Aorta (tissue), 5 donors: ENCODE results near the gene EPSTI1. TPM values are rescaled to one million over a fixed set of nuclear protein-coding genes. Genes with fewer than 3 reads are reported as not detected.

Experiments used
- ATAC-seq: fragments of 200-7000 bp; cut with Tn5 transposase; one replicate; pipeline ENCODE4 v1.9.1; 2022; ENCODE audit warnings: moderate library complexity; ENCODE audit not compliant: low FRiP score
- DNase-seq, 2 donors: peaks; one replicate each; pipeline ENCODE4 v3.0.0-alpha.2; 2020
- H3K27ac ChIP-seq, 2 donors: one replicate each; pipeline ENCODE4 v1.5.1; 2013; ENCODE audit warnings: low read length in 2 of 2, mild to moderate bottlenecking in 2 of 2, moderate library complexity in 2 of 2, control low read depth in 1 of 2, inconsistent platforms in 1 of 2, low read depth in 1 of 2
- H3K27me3 ChIP-seq, 2 donors: one replicate each; pipeline ENCODE4 v1.6.1; 2013; ENCODE audit warnings: control low read depth in 1 of 2, low read length in 1 of 2, mild to moderate bottlenecking in 1 of 2, moderate library complexity in 1 of 2; ENCODE audit not compliant: insufficient read depth in 2 of 2, control insufficient read depth in 1 of 2
- H3K36me3 ChIP-seq, 2 donors: one replicate each; pipeline ENCODE4 v1.6.1; 2013; ENCODE audit warnings: control low read depth in 1 of 2, low read length in 1 of 2, mild to moderate bottlenecking in 1 of 2; ENCODE audit not compliant: insufficient read depth in 2 of 2, control insufficient read depth in 1 of 2
- H3K4me1 ChIP-seq, 2 donors: one replicate each; pipeline ENCODE4 v1.6.1; 2013; ENCODE audit warnings: low read length in 2 of 2, control low read depth in 1 of 2, mild to moderate bottlenecking in 1 of 2, moderate library complexity in 1 of 2; ENCODE audit not compliant: insufficient read depth in 2 of 2, control insufficient read depth in 1 of 2
- H3K4me3 ChIP-seq, 2 donors: one replicate each; pipeline ENCODE4 v1.5.1; 2013; ENCODE audit warnings: low read length in 2 of 2, control low read depth in 1 of 2, mild to moderate bottlenecking in 1 of 2
- H3K9me3 ChIP-seq: one replicate; pipeline ENCODE4 v1.6.1; 2013; ENCODE audit warnings: mild to moderate bottlenecking, low read length; ENCODE audit not compliant: control insufficient read depth
- WGBS, 2 donors: extraction: QIAGEN DNeasy Blood & Tissue Kit; methylation state at CpG; one replicate each; pipeline ENCODE4 v1.1.7; 2013; 5-methylcytosine and 5-hydroxymethylcytosine counted together
- intact Hi-C, 2 donors: fragments of 100-400 bp; cut with DNase I; formaldehyde crosslinking; loops; one replicate each; pipeline versions ENCODE4 v1.14.2 to v1.15.0; 2022
- polyA plus RNA-seq, 2 donors: library from polyadenylated mRNA; stranded (reverse); fragments of 200-250 nt; gene quantifications; one replicate each; pipeline ENCODE4 v1.2.3, GENCODE V29; 2013
- total RNA-seq, 2 donors: library from RNA; stranded (reverse); fragmentation: NEBNext Ultra II Directional; extraction: Animal tissue kit (Norgen Biotek cat#: 25700); gene quantifications; one replicate each; pipeline ENCODE4 v1.2.1, GENCODE V29; 2021
- donor health status: healthy with polysubstance abuse.
- donor health status: Bipolar disorder and iron deficiency.
- donor health status: DM: no; HTN: no; CAD: no.
- donor health status: DM: no; HTN: no; CAD: no.
- donor health status: DM: yes; HTN: yes; CAD: no.

The EPSTI1 gene
- total and polyA plus RNA-seq, 4 donors, result 2.7 to 13.6 (median 7.9) TPM

- Histone ChIP-seq H3K36me3 (no peaks in the 10 kb centered on the region), H3K9me3 (no peaks in the 10 kb centered on the region), H3K4me1 (no peaks in the 10 kb centered on the region), H3K27me3 (no peaks in the 10 kb centered on the region), H3K4me3 (no peak overlapping the region), H3K27ac (no peak overlapping the region)
- DNase-seq, result no peak
- ATAC-seq, result no peak
- WGBS, 2 donors, result 89 to 92% methylated on average over 4 of the region's 4 CpGs
- intact Hi-C loops, result no loop called here
Observed at GRCh38 chr13:42950181-42950580, 41.9 kb downstream of the EPSTI1 start.

GRCh38 chr13:42947925-42948324, 44.1 kb downstream of the EPSTI1 start:
- H3K27me3 ChIP-seq, result no peaks in the 10 kb centered on the region
- no peaks in the 10 kb centered on the region for H3K4me1 ChIP-seq
- no peaks in the 10 kb centered on the region for H3K36me3 ChIP-seq
- H3K9me3 ChIP-seq, result no peaks in the 10 kb centered on the region
- DNase-seq (no peak), ATAC-seq (no peak)
- WGBS, 2 donors, result 97 to 99% methylated on average over 11 of the region's 11 CpGs
- H3K27ac ChIP-seq, result no peak overlapping the region
- intact Hi-C loops, result no loop called here
- H3K4me3 ChIP-seq, result no peak overlapping the region

GRCh38 chr13:42946927-42947326, 45.1 kb downstream of the EPSTI1 start:
- intact Hi-C loops, result no loop called here
- DNase-seq, result no peak

GRCh38 chr13:42929886-42930535, 62.0 kb downstream of the EPSTI1 start:
- 93% methylated on average over 3 of the region's 3 CpGs for WGBS, 2 donors
- no peaks in the 10 kb centered on the region for H3K27me3 ChIP-seq
- DNase-seq (no peak), ATAC-seq (no peak)
- H3K9me3 ChIP-seq, result no peaks in the 10 kb centered on the region
- H3K36me3 ChIP-seq, result no peaks in the 10 kb centered on the region
- no peak overlapping the region for H3K27ac ChIP-seq
- H3K4me1 ChIP-seq, result no peaks in the 10 kb centered on the region
- H3K4me3 ChIP-seq, result no peak overlapping the region
- intact Hi-C loops, result no loop called here

More at GRCh38 chr13:42946927-42947326, 45.1 kb downstream of the EPSTI1 start:
- H3K4me1 ChIP-seq, result no peaks in the 10 kb centered on the region
- no peak for ATAC-seq
- H3K27me3 ChIP-seq, result no peaks in the 10 kb centered on the region
- no peaks in the 10 kb centered on the region for H3K36me3 ChIP-seq
- 42 to 68% methylated on average over 1 of the region's 1 CpG for WGBS, 2 donors
- no peaks in the 10 kb centered on the region for H3K9me3 ChIP-seq
- no peak overlapping the region for H3K27ac ChIP-seq
- no peak overlapping the region for H3K4me3 ChIP-seq

- H3K4me1 ChIP-seq, result peaks cover 0 to 1% of the 10 kb centered on the region in 2 donors
- WGBS, 2 donors, result 50 to 62% methylated on average over 2 of the region's 2 CpGs
- ATAC-seq (no peak), DNase-seq (no peak)
- H3K36me3 ChIP-seq, result no peaks in the 10 kb centered on the region
- no peaks in the 10 kb centered on the region for H3K9me3 ChIP-seq
- no peaks in the 10 kb centered on the region for H3K27me3 ChIP-seq
- no peak overlapping the region for H3K4me3 ChIP-seq
- intact Hi-C loops, result no loop called here
- no peak overlapping the region for H3K27ac ChIP-seq
Observed at GRCh38 chr13:42926555-42926954, 65.5 kb downstream of the EPSTI1 start.

GRCh38 chr13:42926043-42926442, 66.0 kb downstream of the EPSTI1 start:
- H3K4me1 ChIP-seq, result peaks cover 0 to 1% of the 10 kb centered on the region in 2 donors
- DNase-seq (no peak), ATAC-seq (no peak)
- H3K36me3 ChIP-seq, result no peaks in the 10 kb centered on the region
- no peak overlapping the region for H3K4me3 ChIP-seq
- intact Hi-C loops, result no loop called here
- WGBS, 2 donors, result 92% methylated on average over 3 of the region's 3 CpGs
- H3K27ac ChIP-seq, result no peak overlapping the region
- no peaks in the 10 kb centered on the region for H3K27me3 ChIP-seq
- H3K9me3 ChIP-seq, result no peaks in the 10 kb centered on the region

- Histone ChIP-seq H3K27ac (no peak overlapping the region), H3K27me3 (no peaks in the 10 kb centered on the region), H3K4me3 (no peak overlapping the region), H3K9me3 (no peaks in the 10 kb centered on the region), H3K4me1 (peaks cover 0 to 1% of the 10 kb centered on the region in 2 donors), H3K36me3 (no peaks in the 10 kb centered on the region)
- DNase-seq, result no peak
- 98 to 99% methylated on average over 2 of the region's 2 CpGs for WGBS, 2 donors
- ATAC-seq, result no peak
- intact Hi-C loops, result no loop called here
Observed at GRCh38 chr13:42925626-42926025, 66.4 kb downstream of the EPSTI1 start.

GRCh38 chr13:42924344-42924743, 67.7 kb downstream of the EPSTI1 start:
- Histone ChIP-seq H3K4me1 (peaks cover 0 to 1% of the 10 kb centered on the region in 2 donors), H3K27me3 (no peaks in the 10 kb centered on the region), H3K9me3 (no peaks in the 10 kb centered on the region), H3K36me3 (no peaks in the 10 kb centered on the region), H3K4me3 (no peak overlapping the region), H3K27ac (no peak overlapping the region)
- 92 to 94% methylated on average over 5 of the region's 5 CpGs for WGBS, 2 donors
- intact Hi-C loops, result no loop called here
- DNase-seq (no peak), ATAC-seq (no peak)

- no peak for ATAC-seq
- H3K27me3 ChIP-seq, result no peaks in the 10 kb centered on the region
- no peaks in the 10 kb centered on the region for H3K36me3 ChIP-seq
- no peak overlapping the region for H3K27ac ChIP-seq
- intact Hi-C loops, result no loop called here
- 76 to 80% methylated on average over 4 of the region's 4 CpGs for WGBS, 2 donors
- DNase-seq, result no peak
- H3K9me3 ChIP-seq, result no peaks in the 10 kb centered on the region
- H3K4me1 ChIP-seq, result no peaks in the 10 kb centered on the region
- H3K4me3 ChIP-seq, result no peak overlapping the region
Observed at GRCh38 chr13:42907745-42908144, 84.3 kb downstream of the EPSTI1 start.
